Lower leg skin (tissue), 3 donors: ENCODE results near the gene KIF7.

Experiments used
- CTCF ChIP-seq, 3 donors: fragments of 450-650 bp; IDR thresholded peaks; one replicate each; pipeline ENCODE4 v1.5.1; 2016; ENCODE audit warnings: antibody characterized with exemption in 3 of 3, mild to moderate bottlenecking in 3 of 3, moderate library complexity in 2 of 3
- POLR2A ChIP-seq, 2 donors: fragments of 450-650 bp; IDR thresholded peaks; one replicate each; pipeline ENCODE4 v1.6.1; 2016 to 2017; ENCODE audit warnings: antibody characterized with exemption in 2 of 2, mild to moderate bottlenecking in 1 of 2, moderate library complexity in 1 of 2

- TF ChIP-seq CTCF (IDR thresholded peaks at IDR 0.05) (no peak), POLR2A (IDR thresholded peaks at IDR 0.05) (no peak)
Measured at GRCh38 chr15:89652666-89653065, 2.6 kb downstream of the KIF7 start.
